Measurements from ENCODE around the gene VIPAS39. TPM values are rescaled to one million over a fixed set of nuclear protein-coding genes. Genes with fewer than 3 reads are reported as not detected.

VIPAS39 gene
- total and polyA plus RNA-seq, 2 of the 13 experiments (the other 11 are each of a cell fraction or from before 2014, with no cell fraction given), result 13.3 to 21.5 TPM

- TF ChIP-seq ZNF614 (CRISPR knock-in tag; IDR thresholded peaks at IDR 0.05; ENCODE audit: borderline replicate concordance) (no peak), DPF2 (CRISPR knock-in tag; IDR thresholded peaks at IDR 0.05; ENCODE audit: borderline replicate concordance, low read depth) (no peak)
- intact Hi-C loops (cut with micrococcal nuclease; ENCODE audit: unreplicated experiment) (no loop called here), in situ Hi-C loops (cut with HindIII; ENCODE audit: extremely low pct_ligation_motif_present, low pct_unique_long_range_greater_than_20kb) (no loop called here)
- no TSS peak for BruUV-seq (replicated peaks)
- H3K9ac ChIP-seq (ENCODE audit: insufficient read depth, low read depth, low read length), result no peak overlapping the region
- 98% methylated on average over 4 of the region's 4 CpGs for WGBS (ENCODE audit: low lambda C conversion rate)
- ChIA-PET CTCF (ENCODE audit: low intra/inter-chr PET ratio, low total read pairs) (no interaction called here), POLR2A (no interaction called here)
- no peaks in the 10 kb centered on the region for H3K9me3 ChIP-seq (ENCODE audit: low read length)
- no peaks in the 10 kb centered on the region for H3K4me1 ChIP-seq (ENCODE audit: insufficient read depth, low read length)
- H3K4me2 ChIP-seq (ENCODE audit: low read depth, low read length), result no peak overlapping the region
- H3K27me3 ChIP-seq (ENCODE audit: control insufficient read depth in 1 of 2, insufficient read depth in 2 of 2, low read length in 2 of 2), result no peaks in the 10 kb centered on the region; a peak in 1 of 5 replicates
- DNase-seq (ENCODE audit: low spot score) (no peak), FAIRE-seq (no peak), ATAC-seq (no peak)
- H2AFZ ChIP-seq (ENCODE audit: low read length), result no peak overlapping the region
- no peak overlapping the region for H3K4me3 ChIP-seq (replicated peaks in 1 of 3; ENCODE audit: insufficient read depth in 1 of 3, low read depth in 2 of 3, low read length in 3 of 3)
- H3K79me2 ChIP-seq (ENCODE audit: insufficient read depth, low read length), result no peaks in the 10 kb centered on the region
- H4K20me1 ChIP-seq (ENCODE audit: insufficient read depth, low read length), result no peaks in the 10 kb centered on the region
- no peak overlapping the region for H3K27ac ChIP-seq (ENCODE audit: extremely low read length, insufficient read depth, low read length)
- peaks cover 7 to 52% of the 10 kb centered on the region in 2 experiments for H3K36me3 ChIP-seq (replicated peaks in 1 of 2; ENCODE audit: control insufficient read depth in 1 of 2, insufficient read depth in 2 of 2, low read length in 2 of 2)
Observed at GRCh38 chr14:77439861-77440260, 17.5 kb downstream of the VIPAS39 start.

DNA sequence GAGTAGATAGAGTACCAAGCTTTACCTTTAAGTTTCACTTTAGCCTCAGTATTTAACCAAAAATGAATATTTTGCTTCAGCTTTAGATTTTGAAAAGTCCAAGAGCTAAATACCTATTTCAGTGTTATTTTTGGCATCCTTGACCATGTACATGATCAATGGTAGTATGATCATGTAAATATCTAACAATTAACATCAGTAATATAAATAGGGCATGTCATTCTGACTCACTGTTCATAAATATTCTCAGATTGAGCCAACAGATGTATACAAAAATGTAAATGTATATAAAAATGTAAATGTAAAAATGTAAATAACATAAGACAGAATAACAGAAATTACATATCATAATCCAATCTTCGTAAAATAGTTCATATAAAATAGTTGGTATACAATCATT lies 18.8 kb downstream of the VIPAS39 start:
- ChIA-PET CTCF (ENCODE audit: low intra/inter-chr PET ratio, low total read pairs) (no interaction called here), POLR2A (no interaction called here)
- intact Hi-C loops (cut with micrococcal nuclease; ENCODE audit: unreplicated experiment), result no loop called here
- FAIRE-seq (no peak), ATAC-seq (no peak), DNase-seq (ENCODE audit: low spot score) (no peak)
- no peaks in the 10 kb centered on the region; a peak in 1 of 5 replicates for H3K27me3 ChIP-seq (ENCODE audit: control insufficient read depth in 1 of 2, insufficient read depth in 2 of 2, low read length in 2 of 2)
- no TSS peak for BruUV-seq (replicated peaks)
- no peaks in the 10 kb centered on the region for H3K4me1 ChIP-seq (ENCODE audit: insufficient read depth, low read length)
- H3K27ac ChIP-seq (ENCODE audit: extremely low read length, insufficient read depth, low read length), result no peak overlapping the region
- no peaks in the 10 kb centered on the region for H4K20me1 ChIP-seq (ENCODE audit: insufficient read depth, low read length)
- in situ Hi-C loops (cut with HindIII; ENCODE audit: extremely low pct_ligation_motif_present, low pct_unique_long_range_greater_than_20kb), result no loop called here
- no peaks in the 10 kb centered on the region for H3K79me2 ChIP-seq (ENCODE audit: insufficient read depth, low read length)
- WGBS (ENCODE audit: low lambda C conversion rate), result 98% methylated on average over 1 of the region's 1 CpG
- no peak overlapping the region for H2AFZ ChIP-seq (ENCODE audit: low read length)
- no peaks in the 10 kb centered on the region for H3K9me3 ChIP-seq (ENCODE audit: low read length)
- H3K4me3 ChIP-seq (replicated peaks in 1 of 3; ENCODE audit: insufficient read depth in 1 of 3, low read depth in 2 of 3, low read length in 3 of 3), result no peak overlapping the region
- peaks cover 9 to 50% of the 10 kb centered on the region in 2 experiments for H3K36me3 ChIP-seq (replicated peaks in 1 of 2; ENCODE audit: control insufficient read depth in 1 of 2, insufficient read depth in 2 of 2, low read length in 2 of 2)
- H3K4me2 ChIP-seq (ENCODE audit: low read depth, low read length), result no peak overlapping the region
- no peak overlapping the region for H3K9ac ChIP-seq (ENCODE audit: insufficient read depth, low read depth, low read length)
- TF ChIP-seq ARID2 (CRISPR knock-in tag; IDR thresholded peaks at IDR 0.05; ENCODE audit: borderline replicate concordance), result no peak
- TF ChIP-seq, protein P1, sequence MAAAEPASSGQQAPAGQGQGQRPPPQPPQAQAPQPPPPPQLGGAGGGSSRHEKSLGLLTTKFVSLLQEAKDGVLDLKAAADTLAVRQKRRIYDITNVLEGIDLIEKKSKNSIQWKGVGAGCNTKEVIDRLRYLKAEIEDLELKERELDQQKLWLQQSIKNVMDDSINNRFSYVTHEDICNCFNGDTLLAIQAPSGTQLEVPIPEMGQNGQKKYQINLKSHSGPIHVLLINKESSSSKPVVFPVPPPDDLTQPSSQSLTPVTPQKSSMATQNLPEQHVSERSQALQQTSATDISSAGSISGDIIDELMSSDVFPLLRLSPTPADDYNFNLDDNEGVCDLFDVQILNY (CRISPR knock-in tag; conservative IDR thresholded peaks at IDR 0.05), result no peak
